ENCODE measurements around the gene RIN1.

RIN1 gene

DNA sequence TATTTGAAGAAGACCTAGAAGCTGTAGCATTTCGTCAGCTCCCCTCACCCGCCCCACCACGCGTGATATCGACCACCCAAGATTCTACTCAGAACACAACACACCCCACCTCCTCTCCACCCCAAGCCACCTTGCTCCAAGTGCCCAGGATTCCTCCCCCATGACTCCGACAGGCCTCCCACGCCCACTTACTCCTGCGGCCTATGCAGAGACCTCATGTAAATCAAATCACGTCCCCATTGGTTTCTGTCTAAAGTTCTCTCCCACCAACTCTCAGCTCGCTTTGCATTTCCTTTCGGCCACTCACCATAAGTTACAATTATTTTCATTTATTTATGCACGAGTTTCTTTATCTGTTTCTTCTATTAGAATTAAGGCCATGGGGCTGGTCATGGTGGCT lies 33.6 kb downstream of the RIN1 start:
- no peak for TF ChIP-seq CTCF (IDR thresholded peaks at IDR 0.05)
- no peak for DNase-seq (ENCODE audit: low spot score)
- H3K4me3 ChIP-seq: no peak overlapping the region
- no peak overlapping the region for H3K27ac ChIP-seq

DNA sequence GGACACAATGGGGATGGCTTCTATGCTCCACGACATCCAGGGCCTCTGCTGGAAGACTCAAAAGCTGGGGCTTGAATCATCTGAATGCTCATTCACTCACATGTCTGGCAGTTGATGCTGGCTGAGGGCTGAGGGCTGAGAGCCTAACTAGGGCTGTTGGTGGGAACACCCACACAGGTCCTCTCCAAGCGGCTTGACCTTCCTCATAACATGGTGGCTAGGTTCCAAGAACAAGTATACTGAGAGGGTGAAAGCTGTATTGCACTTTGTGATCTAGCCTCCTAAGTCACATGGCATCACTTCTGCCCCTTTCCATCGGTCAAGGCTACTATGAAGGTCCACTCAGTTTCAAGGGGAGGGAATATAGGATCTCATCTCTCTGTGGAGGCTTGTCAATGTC lies 37.0 kb downstream of the RIN1 start:
- DNase-seq (ENCODE audit: low spot score): no peak
- no peak for TF ChIP-seq CTCF (IDR thresholded peaks at IDR 0.05)
- Histone ChIP-seq H3K4me3 (no peak overlapping the region), H3K27ac (no peak overlapping the region)

GRCh38 chr11:66297610-66298009 lies 38.6 kb downstream of the RIN1 start:
- no peak overlapping the region for H3K4me3 ChIP-seq
- TF ChIP-seq CTCF (IDR thresholded peaks at IDR 0.05): no peak
- no peak for DNase-seq (ENCODE audit: low spot score)
- H3K27ac ChIP-seq: no peak overlapping the region

DNA sequence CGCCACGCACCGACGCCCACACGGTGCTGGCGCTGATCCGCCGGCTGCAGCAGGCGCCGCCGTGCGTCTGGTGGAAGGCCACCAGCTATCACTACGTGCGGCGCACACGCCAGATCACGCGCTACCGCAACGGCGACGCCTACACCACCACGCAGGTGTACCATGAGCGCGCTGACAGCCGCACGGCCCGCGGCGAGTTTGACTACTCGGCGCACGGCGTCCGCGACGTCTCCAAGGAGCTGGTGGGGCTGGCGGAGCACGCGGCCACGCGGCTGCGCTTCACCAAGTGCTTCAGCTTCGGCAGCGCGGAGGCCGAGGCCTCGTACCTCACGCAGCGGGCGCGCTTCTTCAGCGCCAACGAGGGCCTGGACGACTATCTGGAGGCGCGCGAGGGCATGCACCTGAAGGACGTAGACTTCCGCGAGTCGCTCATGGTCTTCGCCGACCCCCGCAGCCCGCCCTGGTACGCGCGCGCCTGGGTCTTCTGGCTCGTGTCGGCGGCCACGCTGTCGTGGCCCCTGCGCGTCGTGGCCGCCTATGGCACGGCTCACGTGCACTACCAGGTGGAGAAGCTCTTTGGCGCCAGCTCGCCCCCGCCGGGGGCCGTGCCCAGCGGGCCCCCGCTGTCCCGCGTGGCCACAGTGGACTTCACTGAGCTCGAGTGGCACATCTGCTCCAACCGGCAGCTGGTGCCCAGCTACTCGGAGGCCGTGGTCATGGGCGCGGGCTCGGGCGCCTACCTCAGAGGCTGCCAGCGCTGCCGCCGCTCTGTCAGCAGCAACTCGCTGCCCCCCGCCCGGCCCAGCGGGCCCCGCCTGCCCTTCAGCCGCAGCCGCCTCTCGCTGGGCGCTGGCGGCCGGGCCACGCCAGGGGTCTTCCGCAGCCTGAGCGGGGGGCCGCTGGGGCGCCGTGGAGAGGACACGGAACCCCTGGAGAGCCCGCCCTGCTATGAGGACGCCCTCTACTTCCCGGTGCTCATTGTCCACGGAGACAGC lies 41.3 kb downstream of the RIN1 start:
- no peak for TF ChIP-seq CTCF (IDR thresholded peaks at IDR 0.05)
- H3K4me3 ChIP-seq: no peak overlapping the region
- no peak overlapping the region for H3K27ac ChIP-seq
- no peak for DNase-seq (ENCODE audit: low spot score)

DNA sequence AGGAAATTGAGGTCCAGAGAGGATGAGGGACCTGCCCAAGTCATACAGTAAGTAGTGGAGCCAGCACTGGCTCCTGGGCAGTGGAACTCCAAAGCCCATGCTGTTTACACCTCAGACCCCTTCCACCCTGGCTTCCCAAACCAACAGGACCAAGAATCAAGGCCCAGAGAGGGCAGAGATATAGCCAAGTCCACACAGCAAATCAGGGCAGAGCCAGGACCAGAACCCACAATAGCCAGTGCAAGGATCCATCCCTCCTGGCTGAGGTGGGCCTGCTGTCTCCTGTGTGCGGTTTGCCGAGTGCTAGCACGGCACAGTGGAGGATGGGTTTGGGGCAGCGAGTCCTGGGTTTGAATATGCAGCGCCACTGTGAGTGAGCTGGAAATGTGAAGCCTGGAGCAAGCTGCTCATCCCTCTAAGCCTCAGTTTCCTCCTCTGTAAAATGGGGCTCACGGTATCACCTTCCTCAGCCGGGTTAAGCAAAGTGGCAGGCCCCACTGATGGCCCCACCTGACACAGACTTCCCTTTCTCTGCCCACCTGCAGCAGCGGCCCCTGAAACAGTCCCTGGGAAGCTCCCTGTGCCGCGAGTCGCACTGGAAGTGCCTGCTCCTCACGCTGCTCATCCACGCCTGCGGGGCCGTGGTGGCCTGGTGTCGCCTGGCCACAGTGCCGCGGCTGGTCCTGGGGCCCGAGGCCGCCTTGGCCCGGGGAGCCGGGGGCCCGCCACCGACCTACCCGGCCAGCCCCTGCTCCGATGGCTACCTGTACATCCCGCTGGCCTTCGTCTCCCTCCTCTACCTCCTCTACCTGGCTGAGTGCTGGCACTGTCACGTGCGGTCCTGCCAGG lies 42.2 kb downstream of the RIN1 start:
- Histone ChIP-seq H3K27ac (no peak overlapping the region), H3K4me3 (no peak overlapping the region)
- no peak for DNase-seq (ENCODE audit: low spot score)
- no peak for TF ChIP-seq CTCF (IDR thresholded peaks at IDR 0.05)

DNA sequence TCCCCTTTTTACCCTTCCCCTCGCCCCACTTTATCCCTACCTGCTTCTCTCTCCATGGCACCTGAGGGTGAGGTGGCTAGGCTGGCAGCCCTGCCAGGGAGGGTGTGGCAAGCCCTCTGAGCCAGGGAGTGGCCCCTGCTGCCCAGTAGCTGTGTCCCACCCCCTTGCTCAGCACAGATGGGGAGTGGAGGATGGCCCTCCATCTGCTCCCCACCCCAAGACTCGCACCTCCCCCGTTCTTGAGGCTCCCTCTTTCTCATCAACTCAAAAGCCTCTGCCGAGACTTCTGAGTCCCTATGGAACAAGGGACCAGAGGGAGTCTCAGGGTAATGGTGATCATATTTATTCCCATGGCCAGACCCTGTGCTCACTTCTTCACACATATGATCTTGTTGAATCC lies 42.9 kb downstream of the RIN1 start:
- no peak for DNase-seq (ENCODE audit: low spot score)
- TF ChIP-seq CTCF (IDR thresholded peaks at IDR 0.05): no peak
- Histone ChIP-seq H3K27ac (no peak overlapping the region), H3K4me3 (no peak overlapping the region)
